ENCODE results near the gene CRY1. TPM values are rescaled to one million over a fixed set of nuclear protein-coding genes. Genes with fewer than 3 reads are reported as not detected.

CRY1 gene
- total RNA-seq = 10 to 100 TPM; 13.5 to 15.7 TPM

DNA sequence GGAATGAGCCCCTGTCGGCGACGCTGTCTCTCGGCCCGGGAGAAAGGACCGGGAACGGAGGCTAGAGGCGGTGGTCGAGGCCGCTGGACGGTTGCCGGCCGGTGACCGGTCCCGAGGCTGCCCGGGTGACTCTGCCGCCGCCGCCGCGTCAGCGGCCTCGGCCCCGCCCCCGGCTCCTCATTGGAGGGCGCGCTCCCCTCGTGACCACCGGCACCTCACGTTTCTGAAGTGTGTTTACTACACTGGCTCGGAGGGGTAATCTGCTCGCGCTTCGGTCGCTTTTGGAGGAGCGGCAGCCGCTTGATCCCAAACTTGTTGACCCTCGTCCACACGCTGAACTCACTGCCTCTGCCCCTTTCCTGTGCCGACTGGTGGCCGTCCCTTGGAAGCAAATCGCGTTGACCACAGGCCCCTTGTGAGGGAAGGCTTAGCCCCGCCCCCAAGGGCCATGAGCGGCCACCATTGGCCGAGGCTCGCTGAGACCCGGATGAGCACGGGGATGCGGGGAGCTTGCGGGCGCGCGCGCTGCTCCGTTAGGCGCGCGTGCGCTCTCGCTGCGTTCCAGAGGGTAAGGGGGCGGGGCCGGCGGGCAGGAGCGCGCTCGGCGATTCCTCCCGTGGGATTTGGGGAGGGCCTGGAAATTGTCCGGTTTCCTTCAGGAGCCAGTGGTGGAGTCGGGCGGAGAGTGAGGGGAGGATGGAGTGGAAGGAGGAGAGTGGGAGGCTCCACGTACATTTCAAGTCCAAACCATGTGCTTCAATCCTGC lies at the start of gene CRY1:
Gene CRY1, minus strand, starts transcription at position 133 of the 766 bp plus-strand sequence. CDS start 588 bp downstream, outside the sequence.
- Mint-ChIP-seq H3K4me1 (ENCODE audit: low read depth) (peaks cover 5% of the 10 kb centered on the region), H3K9me3 (ENCODE audit: insufficient read depth) (no peaks in the 10 kb centered on the region), H3K27me3 (ENCODE audit: low read depth) (peaks cover 9% of the 10 kb centered on the region), H3K27ac (no peak within 1 kb of the TSS), H3K36me3 (ENCODE audit: low read depth) (no peaks in the 10 kb centered on the region), H3K4me3 (no peak within 1 kb of the TSS)
- ATAC-seq (peak; percentile 89), DNase-seq (peak; percentile 94)
- ChIA-PET CTCF (interaction anchor here (0.8 to 6.6 kb wide), 4 partner anchors 12 to 309 kb away, joined by 3 to 65 read pairs (median 4); no protein-coding TSS in a partner anchor), POLR2A (interaction anchor here (0.6 to 2.2 kb wide), 5 partner anchors 11 to 386 kb away, joined by 3 to 9 read pairs (median 3); no protein-coding TSS in a partner anchor)

GRCh38 chr12:107139787-107140186 lies 46.4 kb upstream of the CRY1 start:
- CTCF ChIA-PET = interaction anchor here (1.1 kb wide), 1 partner anchor 8 kb away, joined by 4 read pairs; no protein-coding TSS in a partner anchor
- H3K27me3 Mint-ChIP-seq (ENCODE audit: low read depth) = peaks cover 8% of the 10 kb centered on the region
- no peak overlapping the region for H3K4me3 Mint-ChIP-seq
- no peak overlapping the region for H3K27ac Mint-ChIP-seq
- peaks cover 2% of the 10 kb centered on the region for H3K4me1 Mint-ChIP-seq (ENCODE audit: low read depth)
- no peaks in the 10 kb centered on the region for H3K9me3 Mint-ChIP-seq (ENCODE audit: insufficient read depth)
- DNase-seq (no peak), ATAC-seq (no peak)
- H3K36me3 Mint-ChIP-seq (ENCODE audit: low read depth) = no peaks in the 10 kb centered on the region
- POLR2A ChIA-PET = no interaction called here

- Mint-ChIP-seq H3K27me3 (ENCODE audit: low read depth) (peaks cover 4% of the 10 kb centered on the region), H3K4me1 (ENCODE audit: low read depth) (peaks cover 6% of the 10 kb centered on the region), H3K27ac (no peak overlapping the region), H3K4me3 (no peak overlapping the region), H3K36me3 (ENCODE audit: low read depth) (no peaks in the 10 kb centered on the region), H3K9me3 (ENCODE audit: insufficient read depth) (no peaks in the 10 kb centered on the region)
- ChIA-PET CTCF (no interaction called here), POLR2A (no interaction called here)
- DNase-seq (no peak), ATAC-seq (no peak)
Observed at GRCh38 chr12:107138990-107139389, 45.6 kb upstream of the CRY1 start.

DNA sequence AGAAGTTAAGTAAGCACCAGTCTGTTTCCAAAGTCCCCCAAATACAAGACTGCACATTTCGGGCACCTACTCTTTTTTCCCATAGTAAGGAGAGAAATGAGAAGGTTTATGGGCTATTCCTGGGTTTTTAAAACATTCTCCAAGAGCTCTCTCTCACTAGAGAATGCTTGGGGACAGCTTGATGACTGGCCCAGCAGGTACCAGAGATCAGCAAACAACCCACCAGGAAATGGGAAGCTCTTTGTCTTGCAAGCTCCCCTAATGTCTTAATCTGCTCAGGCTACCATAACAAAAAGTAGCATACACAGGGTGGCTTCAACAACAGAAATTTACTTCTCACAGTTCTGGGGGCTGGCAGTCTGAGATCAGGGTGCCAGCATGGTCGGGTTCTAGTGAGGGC lies 41.8 kb upstream of the CRY1 start:
- POLR2A ChIA-PET = no interaction called here
- no peaks in the 10 kb centered on the region for H3K27me3 Mint-ChIP-seq (ENCODE audit: low read depth)
- no peak overlapping the region for H3K27ac Mint-ChIP-seq
- no peak overlapping the region for H3K4me3 Mint-ChIP-seq
- H3K4me1 Mint-ChIP-seq (ENCODE audit: low read depth) = peaks cover 6% of the 10 kb centered on the region
- H3K36me3 Mint-ChIP-seq (ENCODE audit: low read depth) = no peaks in the 10 kb centered on the region
- ATAC-seq (no peak), DNase-seq (no peak)
- H3K9me3 Mint-ChIP-seq (ENCODE audit: insufficient read depth) = no peaks in the 10 kb centered on the region
- CTCF ChIA-PET = interaction anchor here (0.6 to 12.9 kb wide), 10 partner anchors 174 to 496 kb away, joined by 3 to 243 read pairs (median 4); no protein-coding TSS in a partner anchor

DNA sequence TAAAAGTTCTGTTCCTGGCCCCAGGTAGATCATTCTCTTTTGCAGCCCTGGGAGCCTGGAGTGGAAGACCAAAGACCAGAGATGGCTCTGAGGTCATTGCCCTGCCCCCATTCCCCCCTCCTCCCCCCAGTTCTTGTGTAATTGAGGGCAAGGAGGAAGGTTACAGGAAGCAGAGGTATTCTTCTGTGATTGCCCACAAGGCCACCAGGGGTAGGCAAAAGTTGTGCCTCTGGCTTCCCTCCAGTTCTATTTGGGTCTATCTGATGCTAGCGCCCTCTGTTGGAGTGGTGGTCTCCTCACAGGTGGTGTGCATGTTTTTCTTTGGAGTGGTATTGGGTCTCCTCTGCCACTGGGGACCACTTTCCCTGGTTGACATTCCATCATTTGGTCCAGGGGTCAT lies 41.2 kb upstream of the CRY1 start:
- Mint-ChIP-seq H3K9me3 (ENCODE audit: insufficient read depth) (no peaks in the 10 kb centered on the region), H3K36me3 (ENCODE audit: low read depth) (no peaks in the 10 kb centered on the region), H3K4me1 (ENCODE audit: low read depth) (peaks cover 6% of the 10 kb centered on the region), H3K4me3 (no peak overlapping the region), H3K27ac (no peak overlapping the region), H3K27me3 (ENCODE audit: low read depth) (no peaks in the 10 kb centered on the region)
- DNase-seq (peak; percentile 60), ATAC-seq (peak; percentile 55)
- CTCF ChIA-PET = interaction anchor here (0.7 to 12.9 kb wide), 18 partner anchors 8 to 497 kb away, joined by 3 to 243 read pairs (median 4); a partner anchor contains a TSS
- POLR2A ChIA-PET = no interaction called here

- Mint-ChIP-seq H3K27me3 (ENCODE audit: low read depth) (no peaks in the 10 kb centered on the region), H3K36me3 (ENCODE audit: low read depth) (no peaks in the 10 kb centered on the region), H3K27ac (no peak overlapping the region), H3K4me3 (no peak overlapping the region), H3K4me1 (ENCODE audit: low read depth) (peaks cover 6% of the 10 kb centered on the region), H3K9me3 (ENCODE audit: insufficient read depth) (no peaks in the 10 kb centered on the region)
- ATAC-seq = no peak
- ChIA-PET CTCF (interaction anchor here (0.6 to 12.9 kb wide), 16 partner anchors 9 to 488 kb away, joined by 3 to 243 read pairs (median 4); a partner anchor contains a TSS), POLR2A (interaction anchor here (0.6 kb wide), 2 partner anchors 43 to 270 kb away, joined by 4 to 8 read pairs; no protein-coding TSS in a partner anchor)
- no peak for DNase-seq
Observed at GRCh38 chr12:107133462-107133861, 40.1 kb upstream of the CRY1 start.

DNA sequence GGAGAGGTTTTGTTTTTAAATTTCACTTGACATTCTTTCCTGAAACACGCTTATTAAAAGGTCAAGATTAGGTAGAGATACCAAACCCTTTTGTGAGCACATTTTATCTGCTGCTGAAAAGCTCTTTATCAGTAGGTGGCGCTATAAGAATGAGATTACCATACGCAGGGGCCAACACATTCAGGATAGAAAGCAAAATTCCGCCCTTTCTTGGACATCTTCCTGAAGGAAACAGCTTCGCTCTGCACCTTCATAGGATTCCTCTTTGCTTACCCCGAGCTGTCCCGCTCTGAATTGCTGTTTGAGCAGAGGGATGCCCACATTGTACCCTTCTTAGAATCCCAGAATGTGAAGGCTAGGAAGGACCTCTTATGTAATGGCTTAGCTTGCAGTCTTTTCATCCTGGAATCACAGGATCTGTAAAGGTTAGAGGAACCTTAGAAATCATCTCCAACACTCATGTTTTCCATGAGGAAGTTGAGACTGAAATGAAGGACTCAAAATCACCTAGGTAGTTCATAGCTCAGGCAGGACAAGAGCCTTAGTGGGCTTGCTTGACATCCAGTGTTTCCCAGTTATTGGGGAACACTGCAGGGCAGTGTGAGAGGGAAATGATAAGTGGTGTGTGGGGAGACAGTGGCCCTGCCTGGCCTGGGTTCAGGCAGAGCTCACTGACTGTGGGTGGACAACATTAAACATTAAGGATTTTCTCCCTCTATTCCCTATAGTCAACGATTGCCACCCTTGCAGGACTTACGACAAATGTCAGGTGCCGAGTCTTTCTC lies 38.7 kb upstream of the CRY1 start:
- ChIA-PET POLR2A (interaction anchor here (1.2 to 1.3 kb wide), 2 partner anchors 475 to 479 kb away, joined by 3 read pairs; no protein-coding TSS in a partner anchor), CTCF (interaction anchor here (0.6 to 12.9 kb wide), 81 partner anchors 8 to 546 kb away, joined by 3 to 243 read pairs (median 5); partner anchors contain the start of gene CRY1)
- Mint-ChIP-seq H3K4me3 (no peak overlapping the region), H3K9me3 (ENCODE audit: insufficient read depth) (no peaks in the 10 kb centered on the region), H3K27ac (no peak overlapping the region), H3K27me3 (ENCODE audit: low read depth) (peaks cover 3% of the 10 kb centered on the region), H3K4me1 (ENCODE audit: low read depth) (peaks cover 6% of the 10 kb centered on the region), H3K36me3 (ENCODE audit: low read depth) (no peaks in the 10 kb centered on the region)
- ATAC-seq (no peak), DNase-seq (peak; percentile 33)

- no peak overlapping the region for H3K27ac Mint-ChIP-seq
- POLR2A ChIA-PET = interaction anchor here (1.2 to 1.3 kb wide), 2 partner anchors 476 to 480 kb away, joined by 3 read pairs; no protein-coding TSS in a partner anchor
- H3K27me3 Mint-ChIP-seq (ENCODE audit: low read depth) = peaks cover 6% of the 10 kb centered on the region
- CTCF ChIA-PET = interaction anchor here (0.6 to 12.9 kb wide), 74 partner anchors 11 to 545 kb away, joined by 3 to 243 read pairs (median 5); partner anchors contain the start of gene CRY1
- no peaks in the 10 kb centered on the region for H3K36me3 Mint-ChIP-seq (ENCODE audit: low read depth)
- ATAC-seq (no peak), DNase-seq (no peak)
- H3K4me1 Mint-ChIP-seq (ENCODE audit: low read depth) = peaks cover 6% of the 10 kb centered on the region
- no peak overlapping the region for H3K4me3 Mint-ChIP-seq
- no peaks in the 10 kb centered on the region for H3K9me3 Mint-ChIP-seq (ENCODE audit: insufficient read depth)
Observed at GRCh38 chr12:107130830-107131611, 37.7 kb upstream of the CRY1 start.

GRCh38 chr12:107129315-107129930 lies 36.1 kb upstream of the CRY1 start:
- Mint-ChIP-seq H3K4me3 (no peak overlapping the region), H3K27me3 (ENCODE audit: low read depth) (peaks cover 6% of the 10 kb centered on the region), H3K27ac (no peak overlapping the region), H3K9me3 (ENCODE audit: insufficient read depth) (no peaks in the 10 kb centered on the region), H3K36me3 (ENCODE audit: low read depth) (no peaks in the 10 kb centered on the region), H3K4me1 (ENCODE audit: low read depth) (peaks cover 2% of the 10 kb centered on the region)
- POLR2A ChIA-PET = no interaction called here
- DNase-seq (no peak), ATAC-seq (no peak)
- CTCF ChIA-PET = interaction anchor here (1.0 to 12.9 kb wide), 4 partner anchors 25 to 479 kb away, joined by 3 to 243 read pairs (median 96); a partner anchor contains a TSS

- no peaks in the 10 kb centered on the region for H3K9me3 Mint-ChIP-seq (ENCODE audit: insufficient read depth)
- DNase-seq (no peak), ATAC-seq (no peak)
- ChIA-PET POLR2A (no interaction called here), CTCF (interaction anchor here (0.9 to 12.9 kb wide), 7 partner anchors 12 to 757 kb away, joined by 3 to 243 read pairs (median 3); no protein-coding TSS in a partner anchor)
- no peaks in the 10 kb centered on the region for H3K36me3 Mint-ChIP-seq (ENCODE audit: low read depth)
- H3K27me3 Mint-ChIP-seq (ENCODE audit: low read depth) = peaks cover 13% of the 10 kb centered on the region
- no peak overlapping the region for H3K27ac Mint-ChIP-seq
- no peaks in the 10 kb centered on the region for H3K4me1 Mint-ChIP-seq (ENCODE audit: low read depth)
- H3K4me3 Mint-ChIP-seq = no peak overlapping the region
Observed at GRCh38 chr12:107127482-107128430, 34.4 kb upstream of the CRY1 start.

All from activated CD8-positive, alpha-beta T cell treated with anti-CD3 and anti-CD28 coated beads, Interleukin-2, amount 10 ng/mL, durations not matched to agents 7 days and 5 days (primary cell).